HepG2 (cell line): ENCODE measurements around the gene TOR4A. TPM values are rescaled to one million over a fixed set of nuclear protein-coding genes. Genes with fewer than 3 reads are reported as not detected.

Experiments
- ATAC-seq: fragments of 200-7000 bp; cut with Tn5 transposase; 3 replicates; pipeline ENCODE4 v1.9.1; 2020; ENCODE audit warnings: mild to moderate bottlenecking, moderate library complexity
- BruUV-seq: library from RNA; stranded (reverse); fragments of 400-500 nt; replicated peaks from 2 replicates; lab custom pipeline; 2021; lab: Mats Ljungman, UMichigan
- CTCF ChIA-PET: fragments of 300-600 bp; formaldehyde crosslinking; extraction: SDS; loops from one replicate; lab custom pipeline; 2021; ENCODE audit warnings: low total read pairs, inconsistent platforms, low intra/inter-chr PET ratio; lab: Yijun Ruan, JAX
- POLR2A ChIA-PET: fragments of 350-600 bp; sonication (Branson Sonifier 250); formaldehyde crosslinking; loops from one replicate; lab custom pipeline; 2020; ENCODE audit warnings: antibody characterized with exemption, inconsistent platforms; lab: Yijun Ruan, JAX
- DNase-seq: peaks from one replicate; pipeline ENCODE4 v3.0.0-alpha.2; 2015; ENCODE audit warnings: low spot score
- FAIRE-seq: peaks from 3 replicates; lab custom pipeline; 2011; peaks lifted over from hg19 to GRCh38; lab: Jason Lieb, UNC
- H2AFZ ChIP-seq: one replicate; pipeline ENCODE4 v1.6.1; 2011; ENCODE audit warnings: low read length, inconsistent platforms
- H3K27ac ChIP-seq: fragments of 300-600 bp; 3 replicates; pipeline ENCODE4 v1.8.0; 2011; ENCODE audit warnings: mixed run types, mild to moderate bottlenecking, mixed read lengths, low read length, inconsistent platforms; ENCODE audit not compliant: insufficient read depth; ENCODE audit errors: extremely low read length
- H3K27me3 ChIP-seq, 2 experiments: fragments of 200-600 bp in 1 of 2; 2 replicates in 1 of 2; 3 replicates in 1 of 2; pipeline versions ENCODE4 v1.6.0 to v1.8.0; 2011; ENCODE audit warnings: low read length in 2 of 2, mild to moderate bottlenecking in 2 of 2, moderate library complexity in 2 of 2, inconsistent platforms in 1 of 2; ENCODE audit not compliant: insufficient read depth in 2 of 2, control insufficient read depth in 1 of 2
- H3K36me3 ChIP-seq, 2 experiments: fragments of 200-600 bp in 1 of 2; replicated peaks in 1 of 2; 2 replicates in 1 of 2; 3 replicates in 1 of 2; pipeline versions ENCODE4 v1.5.1 to v1.8.0; 2011; ENCODE audit warnings: low read length in 2 of 2, inconsistent platforms in 1 of 2; ENCODE audit not compliant: insufficient read depth in 2 of 2, control insufficient read depth in 1 of 2
- H3K4me1 ChIP-seq: 2 replicates; pipeline ENCODE4 v1.5.1; 2012; ENCODE audit warnings: low read length, inconsistent platforms; ENCODE audit not compliant: insufficient read depth
- H3K4me2 ChIP-seq: 2 replicates; pipeline ENCODE4 v1.6.0; 2011; ENCODE audit warnings: low read depth, low read length, inconsistent platforms
- H3K4me3 ChIP-seq, 3 experiments: fragments of 200-600 bp in 1 of 3; sonication (generic), shearing (Covaris generic) in 1 of 3; replicated peaks in 1 of 3; 2 replicates each; pipeline ENCODE4 v1.5.1; 2011 to 2016; ENCODE audit warnings: low read length in 3 of 3, inconsistent platforms in 2 of 3, low read depth in 2 of 3, mild to moderate bottlenecking in 2 of 3, control low read depth in 1 of 3, mixed read lengths in 1 of 3; ENCODE audit not compliant: insufficient read depth in 1 of 3
- H3K79me2 ChIP-seq: one replicate; pipeline ENCODE4 v1.6.1; 2011; ENCODE audit warnings: low read length, inconsistent platforms; ENCODE audit not compliant: insufficient read depth
- H3K9ac ChIP-seq: 2 replicates; pipeline ENCODE4 v1.6.0; 2011; ENCODE audit warnings: mild to moderate bottlenecking, low read depth, low read length, inconsistent platforms; ENCODE audit not compliant: insufficient read depth
- H3K9me3 ChIP-seq: 2 replicates; pipeline ENCODE4 v1.5.1; 2012; ENCODE audit warnings: mild to moderate bottlenecking, low read length
- H4K20me1 ChIP-seq: 2 replicates; pipeline ENCODE4 v1.6.0; 2011; ENCODE audit warnings: inconsistent platforms, mild to moderate bottlenecking, low read length, moderate library complexity; ENCODE audit not compliant: insufficient read depth
- HNRNPLL ChIP-seq: fragments of 200-400 bp; formaldehyde crosslinking; IDR thresholded peaks from 2 replicates; pipeline ENCODE4 v1.6.1; 2017; ENCODE audit warnings: mild to moderate bottlenecking, low read depth, low read length; ENCODE audit not compliant: poor library complexity, severe bottlenecking
- HOXA3 ChIP-seq: sonication (generic); formaldehyde crosslinking; IDR thresholded peaks from 2 replicates; pipeline ENCODE4 v1.5.0; 2020; ENCODE audit warnings: missing genetic modification reagents
- KLF12 ChIP-seq: sonication (generic); formaldehyde crosslinking; IDR thresholded peaks from 2 replicates; pipeline ENCODE4 v1.4.0; 2020; ENCODE audit warnings: missing genetic modification reagents, borderline replicate concordance
- MYC ChIP-seq: sonication (generic); formaldehyde crosslinking; IDR thresholded peaks from 2 replicates; pipeline ENCODE4 v1.9.0; 2021; ENCODE audit warnings: missing genetic modification reagents, borderline replicate concordance
- NFE2 ChIP-seq: sonication (generic); formaldehyde crosslinking; IDR thresholded peaks from 2 replicates; pipeline ENCODE4 v1.4.0; 2020; ENCODE audit warnings: missing genetic modification reagents
- RFX5 ChIP-seq: IDR thresholded peaks from 2 replicates; pipeline ENCODE4 v1.6.1; 2011; ENCODE audit warnings: low read depth, low read length, improper control_type of control experiment
- TCF7 ChIP-seq: sonication (generic); IDR thresholded peaks from 2 replicates; pipeline ENCODE4 v1.6.1; 2016; ENCODE audit warnings: antibody characterized with exemption, low read depth
- ZBTB33 ChIP-seq: sonication (generic); formaldehyde crosslinking; IDR thresholded peaks from 2 replicates; pipeline ENCODE4 v1.4.0; 2020; ENCODE audit warnings: missing genetic modification reagents
- ZBTB38 ChIP-seq: sonication (generic); formaldehyde crosslinking; IDR thresholded peaks from 2 replicates; pipeline ENCODE4 v1.5.1; 2020; ENCODE audit warnings: mild to moderate bottlenecking, missing genetic modification reagents
- ZNF652 ChIP-seq: IDR thresholded peaks from 2 replicates; pipeline ENCODE4 v1.6.1; 2016; ENCODE audit warnings: low read depth, borderline replicate concordance
- ZNF777 ChIP-seq: sonication (generic); formaldehyde crosslinking; IDR thresholded peaks from 2 replicates; pipeline ENCODE4 v1.4.0; 2020; ENCODE audit warnings: missing genetic modification reagents
- WGBS: methylation state at CpG from one replicate; pipeline ENCODE4 v1.1.6; 2017; ENCODE audit warnings: low lambda C conversion rate; 5-methylcytosine and 5-hydroxymethylcytosine counted together
- in situ Hi-C: cut with HindIII; loops from 2 replicates; pipeline ENCODE4 v1.10.0; 2017; ENCODE audit warnings: low pct_unique_long_range_greater_than_20kb; ENCODE audit not compliant: extremely low pct_ligation_motif_present
- intact Hi-C: fragments of 100-400 bp; cut with micrococcal nuclease; formaldehyde crosslinking; loops from one replicate; pipeline ENCODE4 v1.10.0; 2022; ENCODE audit not compliant: unreplicated experiment
- polyA plus RNA-seq, 8 experiments: library from polyadenylated mRNA; depleted of rRNA in 3 of 8; stranded (reverse) in 7 of 8; unstranded in 1 of 8; fragments of >200 nt; fragmentation: Illumina TruSeq in 4 of 8; extraction: Trizol in 4 of 8; gene quantifications; 2 replicates each; pipeline versions ENCODE4 v1.2.1 to v1.2.3, GENCODE V29; 2011 to 2016; ENCODE audit warnings: low read depth in 4 of 8, missing spikeins in 1 of 8, mixed read lengths in 1 of 8; ENCODE audit not compliant: insufficient read depth in 1 of 8
- total RNA-seq, 5 experiments: library from RNA; depleted of rRNA; stranded (reverse); fragments of >200 nt; fragmentation: Illumina TruSeq; extraction: Trizol; gene quantifications; 2 replicates each; pipeline ENCODE4 v1.2.3, GENCODE V29; 2016; ENCODE audit warnings: low read depth in 1 of 5
- TF ChIP-seq, protein P1 (sequence below): sonication (generic); formaldehyde crosslinking; IDR thresholded peaks from 2 replicates; pipeline ENCODE4 v1.4.0; 2020; ENCODE audit warnings: missing genetic modification reagents
- TF ChIP-seq, protein P2 (sequence below): sonication (generic); formaldehyde crosslinking; IDR thresholded peaks from 2 replicates; pipeline ENCODE4 v1.5.0; 2020; ENCODE audit warnings: mild to moderate bottlenecking, missing genetic modification reagents, moderate library complexity
- TF ChIP-seq, protein P3 (sequence below): sonication (generic); formaldehyde crosslinking; IDR thresholded peaks from 2 replicates; pipeline ENCODE4 v1.5.1; 2020; ENCODE audit warnings: mild to moderate bottlenecking, missing genetic modification reagents, moderate library complexity

TOR4A gene
- total and polyA plus RNA-seq, 2 of the 13 experiments (the other 11 are each of a cell fraction or from before 2014, with no cell fraction given): 11.1 to 14.2 TPM

DNA sequence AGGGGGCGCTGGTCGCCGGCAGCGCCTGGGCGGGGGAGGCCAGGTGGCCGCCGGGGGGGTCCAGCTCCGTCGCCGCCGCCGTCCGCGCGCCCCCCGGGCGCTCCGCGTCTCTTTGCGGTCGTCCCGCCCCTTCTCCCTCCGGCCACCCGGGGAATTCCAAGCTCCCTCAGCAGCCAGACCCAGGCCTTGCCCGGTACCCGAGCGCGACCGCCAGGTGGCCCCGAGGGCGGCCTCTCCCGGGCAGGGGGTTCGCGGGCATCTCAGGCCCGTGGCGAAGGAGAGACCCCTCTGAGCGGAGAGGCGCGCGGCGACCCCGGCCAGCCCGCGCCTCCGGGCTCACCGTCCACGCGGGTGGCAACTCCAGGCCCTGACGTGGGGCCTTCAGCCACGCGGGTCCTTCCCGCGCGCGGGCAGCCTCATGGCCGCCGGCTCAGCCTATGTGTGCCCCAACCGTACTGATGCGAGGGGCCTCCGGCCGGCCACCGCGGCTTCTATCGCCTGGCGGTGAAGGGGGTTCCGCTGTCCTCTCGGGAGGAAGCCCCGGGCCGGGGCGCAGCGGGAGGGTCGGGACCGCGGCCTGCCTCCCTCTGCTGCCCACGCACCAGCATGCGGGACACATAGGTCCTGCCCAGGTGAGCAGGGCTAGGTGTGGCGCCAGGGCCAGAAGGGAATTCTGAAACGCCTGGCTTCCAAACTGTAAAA, 25.1 kb downstream of the TOR4A start:
- H3K4me2 ChIP-seq: peak overlapping the region; percentile 45; the same call in 1 of the 2 replicates
- in situ Hi-C loops (no loop called here), intact Hi-C loops (loop anchor here (10.0 kb wide), 1 partner anchor 102 kb away; no protein-coding TSS in a partner anchor)
- FAIRE-seq (no peak), DNase-seq (no peak), ATAC-seq (peak; percentile 6; the same call in 1 of the 3 replicates)
- BruUV-seq: no TSS peak
- peaks cover 14 to 77% of the 10 kb centered on the region in 2 experiments for H3K27me3 ChIP-seq
- no peaks in the 10 kb centered on the region for H3K36me3 ChIP-seq
- POLR2A ChIA-PET: interaction anchor here (0.9 to 1.9 kb wide), 7 partner anchors 8 to 146 kb away, joined by 3 to 6 read pairs (median 5); partner anchors contain the start of genes ENTPD8, EXD3, NOXA1 and TOR4A
- no peaks in the 10 kb centered on the region for H3K79me2 ChIP-seq
- H4K20me1 ChIP-seq: no peaks in the 10 kb centered on the region
- no peaks in the 10 kb centered on the region for H3K9me3 ChIP-seq
- CTCF ChIA-PET: no interaction called here
- peak overlapping the region in 2 of 3 experiments; percentile 36 to 52; a peak in 3 of 6 replicates for H3K4me3 ChIP-seq
- H2AFZ ChIP-seq: no peak overlapping the region
- WGBS: 29% methylated on average over 12 of the region's 78 CpGs
- H3K27ac ChIP-seq: no peak overlapping the region
- H3K4me1 ChIP-seq: peaks cover 71% of the 10 kb centered on the region
- H3K9ac ChIP-seq: no peak overlapping the region
- TF ChIP-seq ZBTB38 (CRISPR knock-in tag) (peak; percentile 31; the same call in 1 of the 2 replicates), MYC (CRISPR knock-in tag) (0 out of 2 replicates have a peak, but pooled peaks have one; percentile 23), HOXA3 (peak; percentile 30; the same call in 1 of the 2 replicates), NFE2 (CRISPR knock-in tag) (no peak), HNRNPLL (peak; percentile 20), ZNF652 (CRISPR knock-in tag) (no peak), TCF7 (no peak), ZBTB33 (CRISPR knock-in tag) (peak; percentile 87), KLF12 (no peak), ZNF777 (CRISPR knock-in tag) (peak; percentile 49), RFX5 (no peak)
- TF ChIP-seq, protein P1, sequence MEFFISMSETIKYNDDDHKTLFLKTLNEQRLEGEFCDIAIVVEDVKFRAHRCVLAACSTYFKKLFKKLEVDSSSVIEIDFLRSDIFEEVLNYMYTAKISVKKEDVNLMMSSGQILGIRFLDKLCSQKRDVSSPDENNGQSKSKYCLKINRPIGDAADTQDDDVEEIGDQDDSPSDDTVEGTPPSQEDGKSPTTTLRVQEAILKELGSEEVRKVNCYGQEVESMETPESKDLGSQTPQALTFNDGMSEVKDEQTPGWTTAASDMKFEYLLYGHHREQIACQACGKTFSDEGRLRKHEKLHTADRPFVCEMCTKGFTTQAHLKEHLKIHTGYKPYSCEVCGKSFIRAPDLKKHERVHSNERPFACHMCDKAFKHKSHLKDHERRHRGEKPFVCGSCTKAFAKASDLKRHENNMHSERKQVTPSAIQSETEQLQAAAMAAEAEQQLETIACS (CRISPR knock-in tag): peak; percentile 16; the same call in 1 of the 2 replicates
- TF ChIP-seq, protein P2, sequence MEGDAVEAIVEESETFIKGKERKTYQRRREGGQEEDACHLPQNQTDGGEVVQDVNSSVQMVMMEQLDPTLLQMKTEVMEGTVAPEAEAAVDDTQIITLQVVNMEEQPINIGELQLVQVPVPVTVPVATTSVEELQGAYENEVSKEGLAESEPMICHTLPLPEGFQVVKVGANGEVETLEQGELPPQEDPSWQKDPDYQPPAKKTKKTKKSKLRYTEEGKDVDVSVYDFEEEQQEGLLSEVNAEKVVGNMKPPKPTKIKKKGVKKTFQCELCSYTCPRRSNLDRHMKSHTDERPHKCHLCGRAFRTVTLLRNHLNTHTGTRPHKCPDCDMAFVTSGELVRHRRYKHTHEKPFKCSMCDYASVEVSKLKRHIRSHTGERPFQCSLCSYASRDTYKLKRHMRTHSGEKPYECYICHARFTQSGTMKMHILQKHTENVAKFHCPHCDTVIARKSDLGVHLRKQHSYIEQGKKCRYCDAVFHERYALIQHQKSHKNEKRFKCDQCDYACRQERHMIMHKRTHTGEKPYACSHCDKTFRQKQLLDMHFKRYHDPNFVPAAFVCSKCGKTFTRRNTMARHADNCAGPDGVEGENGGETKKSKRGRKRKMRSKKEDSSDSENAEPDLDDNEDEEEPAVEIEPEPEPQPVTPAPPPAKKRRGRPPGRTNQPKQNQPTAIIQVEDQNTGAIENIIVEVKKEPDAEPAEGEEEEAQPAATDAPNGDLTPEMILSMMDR (CRISPR knock-in tag): peak; percentile 34
- TF ChIP-seq, protein P3, sequence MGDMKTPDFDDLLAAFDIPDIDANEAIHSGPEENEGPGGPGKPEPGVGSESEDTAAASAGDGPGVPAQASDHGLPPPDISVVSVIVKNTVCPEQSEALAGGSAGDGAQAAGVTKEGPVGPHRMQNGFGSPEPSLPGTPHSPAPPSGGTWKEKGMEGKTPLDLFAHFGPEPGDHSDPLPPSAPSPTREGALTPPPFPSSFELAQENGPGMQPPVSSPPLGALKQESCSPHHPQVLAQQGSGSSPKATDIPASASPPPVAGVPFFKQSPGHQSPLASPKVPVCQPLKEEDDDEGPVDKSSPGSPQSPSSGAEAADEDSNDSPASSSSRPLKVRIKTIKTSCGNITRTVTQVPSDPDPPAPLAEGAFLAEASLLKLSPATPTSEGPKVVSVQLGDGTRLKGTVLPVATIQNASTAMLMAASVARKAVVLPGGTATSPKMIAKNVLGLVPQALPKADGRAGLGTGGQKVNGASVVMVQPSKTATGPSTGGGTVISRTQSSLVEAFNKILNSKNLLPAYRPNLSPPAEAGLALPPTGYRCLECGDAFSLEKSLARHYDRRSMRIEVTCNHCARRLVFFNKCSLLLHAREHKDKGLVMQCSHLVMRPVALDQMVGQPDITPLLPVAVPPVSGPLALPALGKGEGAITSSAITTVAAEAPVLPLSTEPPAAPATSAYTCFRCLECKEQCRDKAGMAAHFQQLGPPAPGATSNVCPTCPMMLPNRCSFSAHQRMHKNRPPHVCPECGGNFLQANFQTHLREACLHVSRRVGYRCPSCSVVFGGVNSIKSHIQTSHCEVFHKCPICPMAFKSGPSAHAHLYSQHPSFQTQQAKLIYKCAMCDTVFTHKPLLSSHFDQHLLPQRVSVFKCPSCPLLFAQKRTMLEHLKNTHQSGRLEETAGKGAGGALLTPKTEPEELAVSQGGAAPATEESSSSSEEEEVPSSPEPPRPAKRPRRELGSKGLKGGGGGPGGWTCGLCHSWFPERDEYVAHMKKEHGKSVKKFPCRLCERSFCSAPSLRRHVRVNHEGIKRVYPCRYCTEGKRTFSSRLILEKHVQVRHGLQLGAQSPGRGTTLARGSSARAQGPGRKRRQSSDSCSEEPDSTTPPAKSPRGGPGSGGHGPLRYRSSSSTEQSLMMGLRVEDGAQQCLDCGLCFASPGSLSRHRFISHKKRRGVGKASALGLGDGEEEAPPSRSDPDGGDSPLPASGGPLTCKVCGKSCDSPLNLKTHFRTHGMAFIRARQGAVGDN (CRISPR knock-in tag): peak; percentile 44; the same call in 1 of the 2 replicates
